NB4 (cell line): ENCODE results near the gene LTA4H.

Source experiments
- POLR2A ChIP-seq: IDR thresholded peaks from 2 replicates; pipeline ENCODE4 v1.6.1; 2011; ENCODE audit warnings: mild to moderate bottlenecking; ENCODE audit not compliant: insufficient read length; ENCODE audit errors: extremely low read depth
- TF ChIP-seq, protein P1 (sequence below): IDR thresholded peaks from one replicate; pipeline ENCODE4 v1.5.1; 2012; ENCODE audit warnings: low read depth, low read length

DNA sequence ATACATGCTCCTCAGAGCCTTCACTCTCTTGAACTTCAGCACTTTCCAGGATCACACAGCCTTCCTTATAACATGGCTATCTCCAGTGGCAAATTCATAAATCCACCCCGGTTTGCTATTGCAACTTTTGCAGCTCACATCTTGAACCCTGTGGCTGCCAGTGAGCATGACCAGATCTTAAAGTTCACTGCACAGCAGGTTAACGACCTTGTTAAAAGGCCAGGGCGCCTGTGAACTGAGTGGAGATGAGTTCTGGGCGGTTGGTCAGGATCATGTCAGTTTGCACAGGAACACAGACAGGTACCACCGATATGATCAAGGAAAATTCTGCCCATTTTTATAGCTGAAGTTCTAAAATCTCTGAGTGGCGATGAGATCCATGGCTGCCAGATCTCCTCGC, 24.7 kb upstream of the LTA4H start:
- TF ChIP-seq, protein P1, sequence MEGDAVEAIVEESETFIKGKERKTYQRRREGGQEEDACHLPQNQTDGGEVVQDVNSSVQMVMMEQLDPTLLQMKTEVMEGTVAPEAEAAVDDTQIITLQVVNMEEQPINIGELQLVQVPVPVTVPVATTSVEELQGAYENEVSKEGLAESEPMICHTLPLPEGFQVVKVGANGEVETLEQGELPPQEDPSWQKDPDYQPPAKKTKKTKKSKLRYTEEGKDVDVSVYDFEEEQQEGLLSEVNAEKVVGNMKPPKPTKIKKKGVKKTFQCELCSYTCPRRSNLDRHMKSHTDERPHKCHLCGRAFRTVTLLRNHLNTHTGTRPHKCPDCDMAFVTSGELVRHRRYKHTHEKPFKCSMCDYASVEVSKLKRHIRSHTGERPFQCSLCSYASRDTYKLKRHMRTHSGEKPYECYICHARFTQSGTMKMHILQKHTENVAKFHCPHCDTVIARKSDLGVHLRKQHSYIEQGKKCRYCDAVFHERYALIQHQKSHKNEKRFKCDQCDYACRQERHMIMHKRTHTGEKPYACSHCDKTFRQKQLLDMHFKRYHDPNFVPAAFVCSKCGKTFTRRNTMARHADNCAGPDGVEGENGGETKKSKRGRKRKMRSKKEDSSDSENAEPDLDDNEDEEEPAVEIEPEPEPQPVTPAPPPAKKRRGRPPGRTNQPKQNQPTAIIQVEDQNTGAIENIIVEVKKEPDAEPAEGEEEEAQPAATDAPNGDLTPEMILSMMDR: no peak
- TF ChIP-seq POLR2A: no peak
